Astrocyte (in vitro differentiated cells and primary cell): ENCODE data around the gene PTGFRN. TPM values are rescaled to one million over a fixed set of nuclear protein-coding genes. Genes with fewer than 3 reads are reported as not detected.

Experiments used
- DNase-seq: peaks from one replicate; pipeline ENCODE4 v3.0.0-alpha.2; 2010; ENCODE audit warnings: low read depth
- FAIRE-seq: peaks from 2 replicates; lab custom pipeline; 2011; peaks lifted over from hg19 to GRCh38; lab: Jason Lieb, UNC
- H2AFZ ChIP-seq: 2 replicates; pipeline ENCODE4 v1.6.0; 2012; ENCODE audit warnings: low read depth, low read length, inconsistent platforms
- H3K27ac ChIP-seq: 2 replicates; pipeline ENCODE4 v1.5.1; 2011; ENCODE audit warnings: low read depth, low read length, inconsistent platforms
- H3K27me3 ChIP-seq: 2 replicates; pipeline ENCODE4 v1.6.0; 2011; ENCODE audit warnings: low read length, inconsistent platforms; ENCODE audit not compliant: insufficient read depth
- H3K36me3 ChIP-seq: 2 replicates; pipeline ENCODE4 v1.5.1; 2011; ENCODE audit warnings: low read length, inconsistent platforms; ENCODE audit not compliant: insufficient read depth
- H3K4me1 ChIP-seq: 2 replicates; pipeline ENCODE4 v1.5.1; 2011; ENCODE audit warnings: low read length, inconsistent platforms; ENCODE audit not compliant: insufficient read depth
- H3K4me2 ChIP-seq: 2 replicates; pipeline ENCODE4 v1.6.0; 2012; ENCODE audit warnings: low read length, inconsistent platforms
- H3K4me3 ChIP-seq: 2 replicates; pipeline ENCODE4 v1.5.1; 2011; ENCODE audit warnings: low read depth, mild to moderate bottlenecking, low read length, inconsistent platforms; ENCODE audit not compliant: insufficient read depth
- H3K79me2 ChIP-seq: 2 replicates; pipeline ENCODE4 v1.6.0; 2012; ENCODE audit warnings: mild to moderate bottlenecking, low read length, inconsistent platforms; ENCODE audit not compliant: insufficient read depth
- H3K9ac ChIP-seq: 2 replicates; pipeline ENCODE4 v1.6.0; 2012; ENCODE audit warnings: mild to moderate bottlenecking, low read length, inconsistent platforms
- H3K9me3 ChIP-seq: 2 replicates; pipeline ENCODE4 v1.5.1; 2012; ENCODE audit warnings: low read depth, mild to moderate bottlenecking, low read length, inconsistent platforms; ENCODE audit not compliant: insufficient read depth
- H4K20me1 ChIP-seq: 2 replicates; pipeline ENCODE4 v1.6.0; 2012; ENCODE audit warnings: low read length, inconsistent platforms; ENCODE audit not compliant: insufficient read depth
- H3K27ac Mint-ChIP-seq: one replicate; pipeline ENCODE4 v1.8.0; 2021; ENCODE audit warnings: mild to moderate bottlenecking, mixed read lengths; ENCODE audit not compliant: unreplicated experiment
- H3K27me3 Mint-ChIP-seq: one replicate; pipeline ENCODE4 v1.8.0; 2021; ENCODE audit warnings: low read depth, mixed read lengths; ENCODE audit not compliant: unreplicated experiment
- H3K36me3 Mint-ChIP-seq: one replicate; pipeline ENCODE4 v1.8.0; 2021; ENCODE audit warnings: low read depth, mixed read lengths; ENCODE audit not compliant: unreplicated experiment
- H3K4me1 Mint-ChIP-seq: one replicate; pipeline ENCODE4 v1.8.0; 2021; ENCODE audit warnings: low read depth, mixed read lengths; ENCODE audit not compliant: unreplicated experiment
- H3K4me3 Mint-ChIP-seq: one replicate; pipeline ENCODE4 v1.8.0; 2021; ENCODE audit warnings: mild to moderate bottlenecking, moderate library complexity, mixed read lengths; ENCODE audit not compliant: unreplicated experiment
- H3K9me3 Mint-ChIP-seq: one replicate; pipeline ENCODE4 v1.8.0; 2021; ENCODE audit warnings: mild to moderate bottlenecking, mixed read lengths; ENCODE audit not compliant: unreplicated experiment
- EZH2 ChIP-seq: IDR thresholded peaks from 2 replicates; pipeline ENCODE4 v1.6.1; 2012; ENCODE audit warnings: mild to moderate bottlenecking, low read length, inconsistent platforms; ENCODE audit not compliant: insufficient read depth
- total RNA-seq: library from RNA; stranded (reverse); gene quantifications from 2 replicates; pipeline ENCODE4 v1.2.1, GENCODE V29; 2021
- TF ChIP-seq, protein P1 (sequence below): IDR thresholded peaks from 2 replicates; pipeline ENCODE4 v1.5.1; 2011; ENCODE audit warnings: low read depth, mild to moderate bottlenecking, inconsistent platforms, low read length, moderate library complexity; ENCODE audit not compliant: insufficient read depth

PTGFRN gene
- total RNA-seq, 1 donor from 2014 or later: 157 TPM

DNA sequence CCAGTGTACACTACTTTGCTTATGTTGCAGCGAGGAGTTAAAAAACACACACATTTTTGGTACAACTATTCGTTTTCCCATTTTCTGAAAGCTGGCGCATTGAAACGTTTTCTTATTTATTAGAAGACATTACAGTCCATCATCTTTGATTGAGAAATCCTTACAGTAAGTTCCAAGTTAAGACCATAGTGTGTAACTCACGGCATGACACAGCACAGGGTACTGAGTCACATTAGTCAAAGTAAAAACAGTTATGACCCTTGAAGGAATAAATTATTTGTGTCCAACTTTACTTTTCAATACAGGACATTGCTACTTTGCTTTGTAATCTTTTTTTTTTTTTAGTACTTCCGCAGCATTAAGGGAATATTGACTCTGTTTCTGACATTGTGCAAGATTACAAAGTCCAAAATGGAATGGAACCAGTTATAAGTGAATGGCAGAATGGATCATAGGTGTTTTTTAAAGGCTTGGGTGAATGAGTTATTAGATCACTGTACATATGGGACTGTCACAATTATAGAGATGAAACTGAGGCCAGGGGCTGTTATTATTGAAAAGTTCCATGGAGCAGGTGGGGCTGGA lies 11.7 kb downstream of the PTGFRN start:
- Mint-ChIP-seq H3K36me3 (peaks cover 12% of the 10 kb centered on the region), H3K4me3 (no peak overlapping the region), H3K4me1 (peaks cover 7% of the 10 kb centered on the region), H3K27me3 (no peaks in the 10 kb centered on the region), H3K9me3 (no peaks in the 10 kb centered on the region), H3K27ac (no peak overlapping the region)
- H3K9me3 ChIP-seq: no peaks in the 10 kb centered on the region
- peaks cover 34% of the 10 kb centered on the region for H4K20me1 ChIP-seq
- H3K79me2 ChIP-seq: peaks cover 61% of the 10 kb centered on the region
- no peaks in the 10 kb centered on the region for H3K27me3 ChIP-seq
- FAIRE-seq: no peak
- no peaks in the 10 kb centered on the region for H3K36me3 ChIP-seq
- H3K4me1 ChIP-seq: peaks cover 27% of the 10 kb centered on the region
- no peak for DNase-seq
- no peak overlapping the region for H3K9ac ChIP-seq
- H3K27ac ChIP-seq: no peak overlapping the region
- H3K4me3 ChIP-seq: no peak overlapping the region
- no peak overlapping the region for H3K4me2 ChIP-seq
- no peak overlapping the region for H2AFZ ChIP-seq
- TF ChIP-seq EZH2: no peak
- TF ChIP-seq, protein P1, sequence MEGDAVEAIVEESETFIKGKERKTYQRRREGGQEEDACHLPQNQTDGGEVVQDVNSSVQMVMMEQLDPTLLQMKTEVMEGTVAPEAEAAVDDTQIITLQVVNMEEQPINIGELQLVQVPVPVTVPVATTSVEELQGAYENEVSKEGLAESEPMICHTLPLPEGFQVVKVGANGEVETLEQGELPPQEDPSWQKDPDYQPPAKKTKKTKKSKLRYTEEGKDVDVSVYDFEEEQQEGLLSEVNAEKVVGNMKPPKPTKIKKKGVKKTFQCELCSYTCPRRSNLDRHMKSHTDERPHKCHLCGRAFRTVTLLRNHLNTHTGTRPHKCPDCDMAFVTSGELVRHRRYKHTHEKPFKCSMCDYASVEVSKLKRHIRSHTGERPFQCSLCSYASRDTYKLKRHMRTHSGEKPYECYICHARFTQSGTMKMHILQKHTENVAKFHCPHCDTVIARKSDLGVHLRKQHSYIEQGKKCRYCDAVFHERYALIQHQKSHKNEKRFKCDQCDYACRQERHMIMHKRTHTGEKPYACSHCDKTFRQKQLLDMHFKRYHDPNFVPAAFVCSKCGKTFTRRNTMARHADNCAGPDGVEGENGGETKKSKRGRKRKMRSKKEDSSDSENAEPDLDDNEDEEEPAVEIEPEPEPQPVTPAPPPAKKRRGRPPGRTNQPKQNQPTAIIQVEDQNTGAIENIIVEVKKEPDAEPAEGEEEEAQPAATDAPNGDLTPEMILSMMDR: no peak

DNA sequence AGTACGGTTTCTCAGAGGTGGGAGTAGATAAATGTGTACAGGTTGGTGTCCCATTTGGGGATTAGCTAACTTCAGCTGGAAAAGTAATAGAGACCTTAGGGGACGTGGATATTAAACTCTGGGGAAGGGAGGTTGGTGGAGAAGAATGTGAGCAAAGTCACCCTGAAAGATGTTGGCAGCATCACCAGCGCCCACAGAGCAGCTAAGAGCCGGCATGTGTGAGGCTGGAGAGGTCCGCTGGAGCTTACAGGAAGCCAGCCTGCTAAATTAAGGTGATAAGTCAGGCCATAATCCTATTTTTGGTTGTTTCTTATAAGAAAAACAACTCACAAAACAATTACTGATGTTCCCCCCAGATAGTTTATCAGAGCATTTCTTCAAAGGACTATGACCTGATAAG lies 12.2 kb downstream of the PTGFRN start:
- FAIRE-seq: no peak
- H3K27ac Mint-ChIP-seq: no peak overlapping the region
- H3K9ac ChIP-seq: no peak overlapping the region
- peaks cover 56% of the 10 kb centered on the region for H3K79me2 ChIP-seq
- no peak overlapping the region for H3K4me2 ChIP-seq
- H3K4me3 Mint-ChIP-seq: no peak overlapping the region
- H3K4me1 Mint-ChIP-seq: peaks cover 7% of the 10 kb centered on the region
- no peaks in the 10 kb centered on the region for H3K27me3 ChIP-seq
- H4K20me1 ChIP-seq: peaks cover 29% of the 10 kb centered on the region
- no peaks in the 10 kb centered on the region for H3K36me3 ChIP-seq
- H2AFZ ChIP-seq: no peak overlapping the region
- no peak for DNase-seq
- peaks cover 12% of the 10 kb centered on the region for H3K36me3 Mint-ChIP-seq
- H3K4me3 ChIP-seq: no peak overlapping the region
- no peak for TF ChIP-seq EZH2
- H3K27ac ChIP-seq: no peak overlapping the region
- no peaks in the 10 kb centered on the region for H3K27me3 Mint-ChIP-seq
- H3K9me3 ChIP-seq: no peaks in the 10 kb centered on the region
- H3K9me3 Mint-ChIP-seq: no peaks in the 10 kb centered on the region
- H3K4me1 ChIP-seq: peaks cover 21% of the 10 kb centered on the region

DNA sequence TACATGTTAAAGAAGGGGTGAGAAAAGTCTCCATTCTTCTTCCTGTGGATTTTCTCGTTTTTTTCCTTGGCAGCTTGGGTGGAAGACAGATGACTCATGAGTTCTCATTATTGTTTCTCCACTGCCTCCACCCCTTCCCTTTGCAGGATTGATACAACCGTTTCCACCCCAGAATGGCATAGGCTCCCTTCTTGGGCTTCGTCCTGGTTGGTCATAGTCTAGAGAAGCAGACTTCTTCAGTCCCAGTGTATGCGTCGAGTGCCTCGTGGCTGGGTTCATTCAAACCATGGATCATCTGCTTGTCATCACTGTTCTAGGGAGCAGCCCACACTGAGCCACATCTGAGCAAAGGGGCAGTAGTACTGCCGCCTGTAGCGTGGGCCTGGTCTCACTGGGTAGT lies 13.7 kb downstream of the PTGFRN start:
- H3K4me1 Mint-ChIP-seq: peaks cover 7% of the 10 kb centered on the region
- H3K27ac ChIP-seq: peak overlapping the region; percentile 18
- H3K9me3 ChIP-seq: no peaks in the 10 kb centered on the region
- TF ChIP-seq EZH2: no peak
- TF ChIP-seq, protein P1: no peak
- no peaks in the 10 kb centered on the region for H3K9me3 Mint-ChIP-seq
- DNase-seq: peak; percentile 65
- peaks cover 44% of the 10 kb centered on the region for H3K79me2 ChIP-seq
- H3K4me2 ChIP-seq: peak overlapping the region; percentile 60
- peaks cover 19% of the 10 kb centered on the region for H4K20me1 ChIP-seq
- no peak overlapping the region for H3K4me3 ChIP-seq
- no peak for FAIRE-seq
- H2AFZ ChIP-seq: peak overlapping the region; percentile 19
- H3K4me3 Mint-ChIP-seq: no peak overlapping the region
- H3K36me3 Mint-ChIP-seq: peaks cover 12% of the 10 kb centered on the region
- H3K27me3 Mint-ChIP-seq: no peaks in the 10 kb centered on the region
- H3K27me3 ChIP-seq: no peaks in the 10 kb centered on the region
- H3K9ac ChIP-seq: no peak overlapping the region
- no peak overlapping the region for H3K27ac Mint-ChIP-seq
- peaks cover 19% of the 10 kb centered on the region for H3K4me1 ChIP-seq
- H3K36me3 ChIP-seq: no peaks in the 10 kb centered on the region
